GM21619 (cell line): ENCODE measurements around the gene DRC1.

ENCODE experiments used
- ATAC-seq: cut with Tn5 transposase; IDR thresholded peaks from one replicate; pipeline ENCODE4 v1.9.1; 2021; ENCODE audit not compliant: unreplicated experiment

Gene DRC1

GRCh38 chr2:26442301-26442700 lies 40.6 kb downstream of the DRC1 start:
- no peak for ATAC-seq

GRCh38 chr2:26442707-26443106 lies 41.0 kb downstream of the DRC1 start:
- no peak for ATAC-seq

DNA sequence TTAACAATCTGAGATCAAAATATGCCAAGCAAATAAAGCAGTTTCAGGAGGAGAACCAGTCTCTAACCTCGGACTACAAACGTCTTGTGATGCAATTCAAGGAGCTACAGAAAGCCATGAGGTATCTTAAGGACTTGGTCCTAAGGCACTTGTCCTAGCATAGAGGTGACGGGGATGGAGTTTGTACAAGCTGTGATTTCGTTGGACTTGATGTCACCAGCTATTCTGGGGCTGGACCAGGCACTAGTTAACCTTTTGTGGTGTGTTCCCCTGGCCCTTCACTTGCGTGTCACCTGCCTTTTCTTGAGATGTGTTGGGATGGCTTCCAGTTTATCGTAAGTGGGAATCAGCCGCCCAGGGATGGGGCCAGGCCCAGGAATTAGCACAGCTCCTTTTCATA lies 42.5 kb downstream of the DRC1 start:
- ATAC-seq: no peak

DNA sequence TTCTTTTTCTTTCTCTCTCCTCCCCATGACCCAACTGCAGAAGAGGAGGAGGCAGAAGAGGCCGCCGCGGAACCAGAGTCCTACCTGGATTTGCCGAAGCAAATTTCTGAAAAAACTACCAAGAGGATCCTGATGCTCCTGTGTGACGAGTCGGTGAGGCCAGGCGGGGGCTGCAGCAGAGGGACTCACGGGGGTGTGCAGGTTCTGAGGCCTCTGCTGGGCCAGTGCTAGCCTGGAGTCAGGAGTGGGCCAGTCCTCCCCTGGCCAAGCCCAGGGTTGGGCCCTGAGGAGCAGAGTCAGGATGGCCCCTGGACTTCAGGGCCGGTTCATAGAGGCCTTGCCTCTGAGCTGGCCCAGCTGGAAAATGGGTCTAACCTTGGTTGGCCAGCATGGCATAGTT lies 46.9 kb downstream of the DRC1 start:
- no peak for ATAC-seq

GRCh38 chr2:26449278-26450030 lies 47.7 kb downstream of the DRC1 start:
- no peak for ATAC-seq

DNA sequence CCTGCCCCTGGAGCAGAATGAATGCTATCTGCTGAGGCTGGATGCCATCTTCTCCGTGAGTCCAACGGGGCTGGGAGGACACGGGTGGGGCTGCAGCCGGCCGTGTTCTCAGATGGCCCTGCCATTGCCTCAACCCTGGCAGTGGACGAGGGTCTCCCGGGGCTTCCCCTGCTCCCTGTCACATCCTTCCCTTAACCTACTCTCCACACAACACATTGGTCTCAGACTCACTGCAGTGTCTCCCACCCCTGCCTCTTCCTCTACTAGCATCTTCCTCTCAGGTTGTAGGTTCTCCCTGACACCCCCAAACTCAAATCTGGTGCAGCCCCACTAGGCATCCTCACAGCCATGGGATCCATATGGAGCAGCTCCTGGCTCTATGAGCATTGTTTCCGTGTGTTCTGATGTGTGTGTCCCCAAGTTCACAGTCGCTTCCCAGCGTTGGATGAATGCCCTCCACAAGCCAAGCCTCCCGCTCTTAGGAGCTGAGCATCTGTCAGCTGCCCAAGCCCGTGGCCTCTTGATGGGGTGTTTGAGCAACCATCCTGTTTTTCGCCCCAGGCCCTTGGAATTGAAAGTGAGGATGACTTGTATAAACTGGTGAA lies 48.4 kb downstream of the DRC1 start:
- ATAC-seq: no peak

DNA sequence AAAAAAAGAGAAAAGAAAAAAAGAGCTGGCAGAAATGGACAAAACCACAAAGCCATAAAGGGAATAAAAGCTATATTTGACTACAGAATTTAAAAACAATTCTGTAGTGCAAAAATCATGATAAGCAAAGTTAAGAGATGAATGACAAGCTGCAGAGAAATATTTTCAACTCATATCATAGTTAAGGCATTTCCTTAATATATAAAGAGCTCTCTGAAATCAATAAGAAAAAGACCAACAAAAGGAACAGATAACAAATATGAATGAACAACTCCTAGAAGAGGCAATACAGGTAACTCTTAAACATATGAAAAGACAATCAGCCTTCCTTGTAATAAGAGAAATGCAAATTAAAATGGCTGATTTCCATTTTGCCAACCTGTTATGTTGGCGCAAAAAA lies 50.0 kb downstream of the DRC1 start:
- no peak for ATAC-seq

DNA sequence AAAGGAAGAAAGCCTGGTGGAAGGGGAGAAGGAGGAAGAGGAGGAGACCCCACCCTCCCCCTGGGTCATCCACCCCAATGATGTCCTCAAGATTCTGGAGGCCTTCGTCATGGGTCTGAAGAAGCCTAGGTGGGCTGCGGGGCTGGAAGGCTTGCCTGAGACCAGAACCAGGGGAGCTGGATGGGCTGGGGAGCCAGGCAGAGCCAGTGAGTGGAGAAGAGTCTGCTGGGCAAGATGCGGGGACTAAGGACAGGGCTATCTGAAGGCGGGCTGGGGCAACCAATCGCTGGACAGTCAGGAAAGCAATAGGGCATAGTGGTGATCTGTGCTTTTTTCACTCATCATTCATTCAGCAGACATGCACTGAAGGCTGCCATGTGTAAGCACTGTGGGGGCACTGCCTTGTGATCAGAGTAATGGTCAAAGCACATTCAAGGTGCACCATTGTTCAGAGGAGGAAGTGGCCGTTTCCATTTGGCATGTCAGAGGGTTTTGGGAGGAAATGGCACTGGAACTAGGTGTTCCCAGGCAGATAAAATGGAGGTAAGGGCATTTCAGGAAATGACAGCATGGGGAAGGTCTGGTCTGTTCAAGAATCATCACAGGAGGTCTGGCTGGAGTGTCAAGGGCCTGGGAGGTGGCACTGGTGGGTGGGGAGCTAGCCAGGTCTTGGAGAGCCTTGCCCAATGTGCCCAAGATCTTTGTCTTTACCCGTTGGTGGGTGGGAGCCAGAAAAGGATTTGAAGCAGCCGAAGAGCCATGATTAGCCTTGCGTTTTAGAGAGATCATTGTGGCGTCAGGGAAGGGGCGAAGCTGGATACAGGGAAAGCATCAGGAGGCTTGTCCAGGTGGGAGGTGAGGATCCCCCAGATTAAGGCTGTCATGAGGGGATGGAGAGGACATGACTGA lies 52.0 kb downstream of the DRC1 start:
- ATAC-seq: no peak

- ATAC-seq: no peak
These were observed 52.9 kb downstream of the DRC1 start for GRCh38 chr2:26454561-26455001.

GRCh38 chr2:26455037-26455669 lies 53.4 kb downstream of the DRC1 start:
- no peak for ATAC-seq

DNA sequence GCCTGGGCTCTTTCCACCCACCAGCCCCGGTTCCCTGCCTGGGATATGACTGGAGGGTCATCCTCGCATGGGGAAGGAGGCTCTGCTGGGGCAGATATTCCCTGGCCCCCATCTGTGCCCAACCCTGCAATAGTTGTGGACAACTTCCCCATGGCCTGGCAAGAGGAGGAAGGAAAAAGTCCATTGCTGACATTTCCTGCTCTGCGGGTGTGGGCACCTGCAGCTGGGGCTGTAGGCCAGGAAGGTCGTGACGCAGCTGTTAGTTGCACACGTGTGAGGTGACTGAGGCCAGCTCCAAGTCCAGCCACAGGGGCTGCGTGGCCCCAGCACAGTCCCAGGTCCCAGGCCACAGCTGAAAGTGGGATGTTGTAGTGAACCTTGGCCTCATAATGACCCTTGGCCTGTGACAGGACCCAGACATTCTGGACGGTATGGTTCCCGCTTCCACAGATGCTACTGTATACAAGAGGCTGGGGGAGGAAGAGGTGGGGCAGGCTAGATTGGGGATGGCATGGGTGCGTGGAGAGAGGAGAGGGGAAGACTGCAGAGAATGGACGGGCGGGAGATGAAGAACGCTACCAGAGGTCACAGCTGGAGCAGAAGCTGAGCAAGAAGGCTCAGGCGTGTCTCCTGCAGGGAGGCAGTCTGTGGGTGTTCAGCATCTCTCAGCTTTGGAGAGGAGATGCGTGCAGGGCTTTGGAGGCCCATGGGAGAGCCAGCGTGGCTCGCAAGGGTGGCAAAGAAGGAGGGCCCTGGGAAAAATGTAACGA lies 54.1 kb downstream of the DRC1 start:
- no peak for ATAC-seq

GRCh38 chr2:26456440-26457250 lies 54.9 kb downstream of the DRC1 start:
- no peak for ATAC-seq

GRCh38 chr2:26457251-26457666 lies 55.5 kb downstream of the DRC1 start:
- no peak for ATAC-seq

GRCh38 chr2:26457695-26458364 lies 56.1 kb downstream of the DRC1 start:
- ATAC-seq: no peak

DNA sequence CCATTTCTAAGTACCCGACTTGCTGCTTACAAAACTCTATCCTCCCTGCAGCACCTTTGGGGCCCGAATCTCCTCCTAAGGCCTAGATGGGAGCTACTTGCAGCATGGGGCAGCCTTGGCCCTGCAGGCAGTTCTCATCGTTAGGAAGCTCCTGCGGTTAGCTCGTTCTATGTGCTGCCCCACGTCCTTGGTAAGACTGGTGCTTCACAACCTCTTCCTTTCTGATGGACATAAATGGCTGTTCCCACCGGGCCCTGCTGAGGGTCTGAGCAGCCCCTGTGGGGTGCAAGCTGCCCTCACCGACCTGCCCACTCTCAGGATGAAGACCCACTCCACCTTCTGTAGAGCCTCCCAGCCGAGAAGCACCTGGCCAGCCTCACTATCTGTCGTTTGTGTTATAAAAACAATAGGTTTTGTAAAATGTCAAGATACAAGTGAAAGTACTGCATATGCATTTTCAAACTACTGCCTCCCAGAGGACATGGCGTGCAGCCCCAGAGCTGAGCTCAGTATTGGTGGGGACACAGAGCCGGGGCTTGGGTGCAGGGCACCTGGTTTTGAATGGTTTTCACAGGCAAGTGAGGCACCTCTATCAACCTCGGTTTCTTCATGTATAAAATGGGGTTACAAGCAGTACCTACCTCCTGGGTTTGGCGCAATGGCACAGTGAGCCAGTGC lies 56.8 kb downstream of the DRC1 start:
- no peak for ATAC-seq

GRCh38 chr2:26459991-26460612 lies 58.4 kb downstream of the DRC1 start:
- no peak for ATAC-seq

DNA sequence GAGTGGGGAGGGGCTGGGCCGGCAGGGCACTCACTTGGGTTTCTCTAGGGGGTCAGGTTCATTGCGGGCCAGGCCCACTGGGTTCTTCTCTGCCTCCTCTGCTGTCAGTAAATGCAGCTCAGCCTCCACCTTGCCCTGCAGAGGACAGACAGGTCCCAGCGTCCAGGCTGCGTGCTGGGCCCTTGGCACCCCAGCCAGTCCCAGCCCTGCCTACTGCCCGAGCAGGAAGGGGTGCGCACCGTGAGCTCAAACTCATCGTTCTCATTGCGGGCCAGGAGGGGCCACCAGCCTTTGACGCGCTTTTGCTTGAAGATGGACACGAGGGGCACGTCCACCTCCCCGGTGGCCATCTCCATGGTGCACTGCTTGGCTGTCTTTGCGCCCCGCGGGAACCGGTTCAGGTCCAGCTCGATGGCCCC lies 58.9 kb downstream of the DRC1 start:
- ATAC-seq: no peak

GRCh38 chr2:26461601-26462023 lies 59.9 kb downstream of the DRC1 start:
- no peak for ATAC-seq
